Astrocyte of the spinal cord (primary cell): ENCODE data around the gene JPT2.
"Not testable (repeated sequence)": the region's sequence is repeated elsewhere in the genome, so short reads cannot be mapped to it uniquely, and the experiment has no call there.

Source experiments
- DNase-seq: peaks from one replicate; pipeline ENCODE4 v3.0.0; 2011; ENCODE audit warnings: low read depth, low spot score
- H3K4me3 ChIP-seq: 2 replicates; pipeline ENCODE4 v1.5.1; 2011; ENCODE audit warnings: low read depth, mild to moderate bottlenecking, low read length, moderate library complexity
- in situ Hi-C: cut with HindIII; loops from 2 replicates; pipeline ENCODE4 v1.10.0; 2017; ENCODE audit warnings: low sequenced_read_pairs
- TF ChIP-seq, protein P1 (sequence below): IDR thresholded peaks from 2 replicates; pipeline ENCODE4 v1.5.1; 2012; ENCODE audit warnings: low read depth, mild to moderate bottlenecking, low read length, inconsistent platforms

The JPT2 gene

DNA sequence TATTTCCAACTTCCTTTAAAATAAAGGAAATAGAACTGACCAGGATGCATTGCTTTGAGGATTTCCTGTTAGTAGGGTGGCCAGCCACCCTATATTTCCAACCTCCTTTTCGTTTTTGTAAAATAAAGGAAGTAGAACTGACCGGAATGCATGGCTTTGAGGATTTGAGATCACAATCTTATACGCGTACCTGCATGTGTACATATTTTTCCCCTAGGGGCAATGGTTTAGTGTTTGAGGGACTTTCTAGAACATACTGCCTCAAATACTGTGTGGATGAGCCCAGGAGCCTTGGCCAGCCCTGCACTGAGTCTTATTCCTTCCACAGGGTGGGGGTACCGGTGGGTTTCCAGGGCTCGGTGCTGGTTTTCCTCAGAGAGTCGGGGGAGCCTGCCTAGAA, 53.5 kb downstream of the JPT2 start:
- no peak for DNase-seq
- TF ChIP-seq, protein P1, sequence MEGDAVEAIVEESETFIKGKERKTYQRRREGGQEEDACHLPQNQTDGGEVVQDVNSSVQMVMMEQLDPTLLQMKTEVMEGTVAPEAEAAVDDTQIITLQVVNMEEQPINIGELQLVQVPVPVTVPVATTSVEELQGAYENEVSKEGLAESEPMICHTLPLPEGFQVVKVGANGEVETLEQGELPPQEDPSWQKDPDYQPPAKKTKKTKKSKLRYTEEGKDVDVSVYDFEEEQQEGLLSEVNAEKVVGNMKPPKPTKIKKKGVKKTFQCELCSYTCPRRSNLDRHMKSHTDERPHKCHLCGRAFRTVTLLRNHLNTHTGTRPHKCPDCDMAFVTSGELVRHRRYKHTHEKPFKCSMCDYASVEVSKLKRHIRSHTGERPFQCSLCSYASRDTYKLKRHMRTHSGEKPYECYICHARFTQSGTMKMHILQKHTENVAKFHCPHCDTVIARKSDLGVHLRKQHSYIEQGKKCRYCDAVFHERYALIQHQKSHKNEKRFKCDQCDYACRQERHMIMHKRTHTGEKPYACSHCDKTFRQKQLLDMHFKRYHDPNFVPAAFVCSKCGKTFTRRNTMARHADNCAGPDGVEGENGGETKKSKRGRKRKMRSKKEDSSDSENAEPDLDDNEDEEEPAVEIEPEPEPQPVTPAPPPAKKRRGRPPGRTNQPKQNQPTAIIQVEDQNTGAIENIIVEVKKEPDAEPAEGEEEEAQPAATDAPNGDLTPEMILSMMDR, result no peak
- in situ Hi-C loops, result no loop called here
- no peak overlapping the region for H3K4me3 ChIP-seq

DNA sequence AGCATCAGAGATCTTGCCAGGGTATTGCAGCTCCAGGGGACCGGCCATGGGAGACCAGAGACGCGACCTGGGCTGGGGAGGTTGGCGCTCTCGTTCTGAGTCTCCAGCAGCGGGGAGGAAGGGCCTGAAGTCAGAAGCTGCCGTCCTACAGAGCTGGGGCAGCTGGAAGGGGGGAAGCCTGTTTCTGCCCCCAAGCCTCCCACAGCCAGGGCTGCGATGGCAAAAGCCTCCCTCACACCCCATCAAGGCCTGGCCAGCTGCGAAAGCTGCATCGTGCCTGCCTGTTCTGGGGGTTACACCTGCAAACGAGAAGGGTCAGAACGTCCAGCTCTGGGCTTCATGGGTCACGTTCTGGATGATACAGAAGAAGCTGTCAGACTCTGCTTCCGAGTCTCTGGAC, 54.0 kb downstream of the JPT2 start:
- TF ChIP-seq, protein P1, result no peak
- H3K4me3 ChIP-seq, result no peak overlapping the region
- in situ Hi-C loops, result no loop called here
- no peak for DNase-seq

DNA sequence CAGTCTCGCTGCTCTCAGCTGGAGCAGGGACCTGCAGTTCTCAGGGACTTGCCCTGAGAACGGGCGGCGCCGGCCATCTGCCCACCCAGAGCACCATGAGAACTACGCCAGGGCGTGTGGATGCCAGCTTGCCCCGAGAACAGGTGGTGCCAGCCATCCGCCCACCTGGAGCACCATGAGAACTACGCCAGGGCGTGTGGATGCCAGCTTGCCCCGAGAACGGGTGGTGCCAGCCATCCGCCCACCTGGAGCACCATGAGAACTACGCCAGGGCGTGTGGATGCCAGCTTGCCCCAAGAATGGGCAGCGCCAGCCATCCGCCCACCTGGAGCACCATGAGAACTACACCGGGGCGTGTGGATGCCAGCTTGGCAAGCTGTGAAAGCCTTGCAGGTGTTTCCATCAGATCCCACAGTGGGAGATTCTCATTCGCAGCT, 54.5 kb downstream of the JPT2 start:
- DNase-seq, in situ Hi-C loops, H3K4me3 ChIP-seq: not testable (repeated sequence)

DNA sequence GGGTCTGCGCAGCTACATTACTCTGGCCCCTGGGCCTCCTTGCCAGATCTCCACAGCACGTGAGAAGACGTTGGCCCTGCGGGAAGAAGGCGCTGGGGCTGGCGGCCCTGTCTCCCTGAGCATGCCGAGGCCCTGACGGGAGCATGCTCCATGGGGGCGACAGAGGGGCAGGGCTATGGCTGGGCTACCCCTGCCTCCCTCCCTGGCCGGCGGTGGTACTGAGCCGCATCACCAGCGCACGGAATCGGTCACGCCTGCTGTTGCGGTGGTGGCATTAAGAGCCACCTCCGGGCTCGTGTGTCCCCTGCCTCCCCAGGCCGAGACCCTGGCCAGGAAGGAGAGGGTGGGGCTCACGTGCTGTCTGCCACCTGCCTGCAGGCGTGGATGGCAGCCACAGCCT, 56.0 kb downstream of the JPT2 start:
- H3K4me3 ChIP-seq, result no peak overlapping the region
- DNase-seq, result no peak
- TF ChIP-seq, protein P1, result no peak
- in situ Hi-C loops, result no loop called here

DNA sequence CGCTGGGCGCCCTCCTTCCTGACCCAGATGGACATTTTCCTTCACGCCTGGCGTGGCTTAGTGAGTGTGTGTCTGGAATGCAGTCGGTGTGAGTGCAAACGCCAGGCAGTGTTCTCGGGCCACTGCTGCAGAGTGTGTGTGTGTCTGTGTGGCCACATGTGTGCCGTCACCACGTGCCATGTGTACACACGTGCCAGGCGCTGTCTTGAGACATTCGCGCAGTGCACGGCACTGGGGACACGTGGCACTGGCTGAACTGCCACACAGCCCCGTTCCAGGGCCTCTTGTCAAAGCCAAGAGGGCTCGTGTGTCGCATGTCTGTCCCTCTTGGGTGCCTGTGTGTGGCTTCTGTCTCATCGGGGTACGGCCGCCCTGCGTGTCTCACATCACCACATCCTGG, 56.7 kb downstream of the JPT2 start:
- DNase-seq, result no peak
- no peak overlapping the region for H3K4me3 ChIP-seq
- in situ Hi-C loops, result no loop called here
- TF ChIP-seq, protein P1, result no peak

DNA sequence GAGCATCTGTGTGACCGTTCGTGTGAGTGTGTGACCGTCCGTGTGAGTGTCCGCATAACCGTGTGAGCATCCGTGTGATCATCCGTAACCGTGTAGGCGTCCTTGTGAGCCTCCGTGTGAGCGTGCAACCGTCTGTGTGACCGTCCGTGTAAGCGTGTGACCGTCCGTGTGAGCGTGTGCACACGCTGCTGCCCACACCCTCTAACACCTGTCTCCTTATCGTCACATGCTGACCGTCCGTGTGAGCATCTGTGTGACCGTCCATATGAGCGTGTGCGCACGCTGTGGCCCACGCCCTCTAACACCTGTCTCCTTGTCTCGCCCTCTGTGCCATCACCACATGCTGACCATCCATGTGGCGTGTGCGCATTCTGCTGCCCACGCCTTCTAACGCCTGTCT, 62.2 kb downstream of the JPT2 start:
- in situ Hi-C loops, result no loop called here
- H3K4me3 ChIP-seq, result no peak overlapping the region
- TF ChIP-seq, protein P1, result no peak
- DNase-seq, result no peak

DNA sequence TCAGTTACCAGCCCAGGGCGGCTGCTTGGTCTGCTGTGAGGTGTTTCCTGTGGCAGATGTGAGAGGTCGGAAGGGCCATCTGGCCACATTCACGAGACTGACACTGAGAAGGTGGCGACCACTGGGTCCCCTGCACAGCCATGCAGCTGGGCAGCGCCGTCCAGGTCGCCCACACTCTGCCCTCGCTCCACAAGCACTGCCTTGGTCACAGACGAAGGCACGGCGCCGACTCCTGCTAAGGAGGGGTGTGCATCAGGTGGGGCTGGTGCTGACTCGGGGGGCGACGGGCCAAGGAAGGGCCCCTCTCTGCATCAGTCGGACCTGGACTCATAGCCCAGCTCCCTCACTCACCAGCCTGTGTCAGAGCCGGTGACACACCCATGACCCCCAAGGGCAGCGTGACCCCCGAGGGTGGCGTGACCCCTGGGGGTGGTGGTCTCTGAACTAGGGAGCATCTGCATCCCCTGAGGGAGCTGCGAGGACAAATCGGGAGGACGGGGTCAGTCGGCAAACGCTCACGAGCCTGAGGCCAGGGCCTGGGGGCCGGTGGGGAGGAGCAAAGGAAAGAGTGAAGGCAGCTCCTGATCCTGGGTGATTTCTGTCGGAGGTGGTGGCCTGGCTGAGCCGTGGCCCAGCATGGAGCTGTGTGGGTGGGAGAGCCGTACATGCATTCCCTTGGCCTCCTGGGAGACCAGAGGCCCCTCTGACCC, 62.9 kb downstream of the JPT2 start:
- DNase-seq, result no peak
- TF ChIP-seq, protein P1, result no peak
- H3K4me3 ChIP-seq, result no peak overlapping the region
- in situ Hi-C loops, result no loop called here
